GM12891 (cell line): ENCODE measurements around the gene OR2M2.

ENCODE experiments used
- POLR2A ChIP-seq: IDR thresholded peaks from 2 replicates; pipeline ENCODE4 v1.6.1; 2011; ENCODE audit warnings: low read depth, low read length, control low read depth
- POLR2AphosphoS5 ChIP-seq: IDR thresholded peaks from 2 replicates; pipeline ENCODE4 v1.6.1; 2011; ENCODE audit warnings: low read depth, low read length, control low read depth
- SPI1 ChIP-seq: IDR thresholded peaks from 2 replicates; pipeline ENCODE4 v1.6.1; 2011; ENCODE audit warnings: low read depth, low read length, control low read depth

DNA sequence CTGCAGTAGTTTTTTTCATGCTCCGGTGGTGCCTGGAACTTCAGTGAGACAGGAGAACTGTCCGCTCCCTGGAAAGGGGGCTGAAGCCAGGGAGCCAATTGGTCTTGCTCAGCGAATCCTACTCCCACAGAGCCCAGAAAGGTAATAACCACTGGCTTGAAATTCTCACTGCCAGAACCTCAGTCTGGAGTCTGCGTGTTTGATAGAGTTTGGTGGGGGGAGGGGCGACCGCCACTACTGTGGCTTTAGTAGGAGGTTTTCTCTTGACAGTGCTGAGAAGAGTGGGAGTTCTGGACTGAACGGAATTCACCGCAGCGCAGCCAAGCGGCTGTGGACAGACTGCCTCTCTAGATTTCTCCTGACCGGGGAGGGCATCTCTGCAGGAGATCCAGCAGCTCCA is 14.4 kb downstream of the OR2M2 start:
- TF ChIP-seq POLR2AphosphoS5 (no peak), POLR2A (no peak), SPI1 (no peak)
